SK-N-SH treated with all-trans-retinoic acid at 6 μM for 48 hours (cell line): ENCODE results near the gene TRIP4.

ENCODE experiments used
- ARNTL ChIP-seq: fragments of 450-650 bp; formaldehyde crosslinking; IDR thresholded peaks from 2 replicates; pipeline ENCODE4 v1.5.0; 2020; ENCODE audit warnings: low read depth, mild to moderate bottlenecking, moderate library complexity, borderline replicate concordance
- CREB5 ChIP-seq: fragments of 250-450 bp; sonication (Bioruptor Pico); IDR thresholded peaks from 2 replicates; pipeline ENCODE4 v1.5.1; 2020; ENCODE audit warnings: low read depth, mild to moderate bottlenecking, moderate library complexity
- CSDC2 ChIP-seq: fragments of 250-450 bp; sonication (Bioruptor Pico); IDR thresholded peaks from 2 replicates; pipeline ENCODE4 v1.5.0; 2020; ENCODE audit warnings: mild to moderate bottlenecking, moderate library complexity
- OSR1 ChIP-seq: fragments of 250-450 bp; sonication (Bioruptor Pico); IDR thresholded peaks from 2 replicates; pipeline ENCODE4 v1.8.0; 2022; ENCODE audit warnings: moderate library complexity, mild to moderate bottlenecking, inconsistent platforms
- PATZ1 ChIP-seq: fragments of 250-450 bp; sonication (Bioruptor Pico); IDR thresholded peaks from 2 replicates; pipeline ENCODE4 v1.8.0; 2020; ENCODE audit warnings: mild to moderate bottlenecking, moderate library complexity, borderline replicate concordance
- SNAI2 ChIP-seq: fragments of 250-450 bp; sonication (Bioruptor Pico); IDR thresholded peaks from 2 replicates; pipeline ENCODE4 v1.5.0; 2020; ENCODE audit warnings: mild to moderate bottlenecking, moderate library complexity
- TSHZ2 ChIP-seq: fragments of 250-450 bp; sonication (Bioruptor Pico); IDR thresholded peaks from 2 replicates; pipeline ENCODE4 v1.5.0; 2020; ENCODE audit warnings: mild to moderate bottlenecking, moderate library complexity
- ZNF70 ChIP-seq: fragments of 450-650 bp; formaldehyde crosslinking; IDR thresholded peaks from 2 replicates; pipeline ENCODE4 v1.5.0; 2020; ENCODE audit warnings: mild to moderate bottlenecking, moderate library complexity

- TF ChIP-seq CREB5 (CRISPR knock-in tag) (no peak), TSHZ2 (no peak), PATZ1 (CRISPR knock-in tag) (no peak), ZNF70 (CRISPR knock-in tag) (no peak), ARNTL (CRISPR knock-in tag) (no peak), SNAI2 (CRISPR knock-in tag) (no peak), OSR1 (CRISPR knock-in tag) (no peak), CSDC2 (no peak)
These were observed 39.3 kb downstream of the TRIP4 start for GRCh38 chr15:64426845-64427465.
